NB4 (cell line): Measurements from ENCODE around the gene NRP2.
A peak's percentile ranks its signal among the peaks of the same experiment; 100 is the strongest.

ENCODE experiments used
- DNase-seq: peaks from one replicate; pipeline ENCODE4 v3.0.0; 2010; ENCODE audit warnings: low read depth
- H3K4me3 ChIP-seq: one replicate; pipeline ENCODE4 v1.5.1; 2011; ENCODE audit warnings: mild to moderate bottlenecking, low read depth, low read length, moderate library complexity
- CTCF ChIP-seq: IDR thresholded peaks from one replicate; pipeline ENCODE4 v1.5.1; 2012; ENCODE audit warnings: low read depth, low read length
- MAX ChIP-seq: IDR thresholded peaks from 2 replicates; pipeline ENCODE4 v1.6.1; 2011; ENCODE audit warnings: low read depth, low read length
- MYC ChIP-seq: IDR thresholded peaks from 2 replicates; pipeline ENCODE4 v1.6.1; 2011; ENCODE audit warnings: low read depth, low read length
- POLR2A ChIP-seq: IDR thresholded peaks from 2 replicates; pipeline ENCODE4 v1.6.1; 2011; ENCODE audit warnings: mild to moderate bottlenecking; ENCODE audit not compliant: insufficient read length; ENCODE audit errors: extremely low read depth

Gene NRP2

DNA sequence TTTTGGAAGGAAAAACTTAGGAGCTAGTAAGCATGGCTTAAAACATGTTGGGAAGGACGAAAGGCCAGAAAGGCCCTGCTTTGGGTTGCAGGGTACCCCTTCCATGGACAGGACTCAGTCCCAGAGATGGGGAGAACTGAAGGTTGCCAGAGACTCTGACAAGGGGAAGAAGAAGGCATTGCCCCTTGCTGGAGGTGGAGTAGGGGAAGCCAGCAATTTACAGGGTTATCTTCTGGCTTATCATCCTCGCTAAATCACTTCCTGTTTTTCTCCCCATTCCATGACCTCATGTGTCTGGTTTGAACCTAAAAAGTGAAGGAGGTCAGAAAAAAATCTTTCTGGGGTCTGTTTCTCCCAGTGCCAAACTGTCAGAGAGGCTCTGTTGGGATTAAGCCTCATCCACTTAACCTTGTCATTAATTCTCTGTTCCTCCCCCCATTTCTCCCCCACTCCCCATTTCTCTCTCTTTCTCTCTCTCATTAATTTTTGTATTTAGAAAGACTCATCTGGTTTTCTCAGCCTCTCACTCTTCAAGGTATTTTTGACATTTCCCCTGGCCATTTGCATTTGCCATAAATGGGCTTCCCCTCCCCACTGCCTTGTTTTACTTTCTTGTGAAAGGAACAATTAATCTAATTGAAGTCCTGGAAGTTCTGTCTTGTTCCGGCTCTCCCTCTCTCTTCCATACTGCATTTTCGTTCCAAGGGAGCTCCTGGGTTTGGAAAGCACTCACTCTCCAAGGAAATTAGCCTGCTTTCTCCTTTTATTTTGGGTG, 17.4 kb downstream of the NRP2 start:
- TF ChIP-seq MYC (no peak), CTCF (no peak), MAX (no peak), POLR2A (no peak)
- peak; percentile 54 for DNase-seq
- no peak overlapping the region for H3K4me3 ChIP-seq

DNA sequence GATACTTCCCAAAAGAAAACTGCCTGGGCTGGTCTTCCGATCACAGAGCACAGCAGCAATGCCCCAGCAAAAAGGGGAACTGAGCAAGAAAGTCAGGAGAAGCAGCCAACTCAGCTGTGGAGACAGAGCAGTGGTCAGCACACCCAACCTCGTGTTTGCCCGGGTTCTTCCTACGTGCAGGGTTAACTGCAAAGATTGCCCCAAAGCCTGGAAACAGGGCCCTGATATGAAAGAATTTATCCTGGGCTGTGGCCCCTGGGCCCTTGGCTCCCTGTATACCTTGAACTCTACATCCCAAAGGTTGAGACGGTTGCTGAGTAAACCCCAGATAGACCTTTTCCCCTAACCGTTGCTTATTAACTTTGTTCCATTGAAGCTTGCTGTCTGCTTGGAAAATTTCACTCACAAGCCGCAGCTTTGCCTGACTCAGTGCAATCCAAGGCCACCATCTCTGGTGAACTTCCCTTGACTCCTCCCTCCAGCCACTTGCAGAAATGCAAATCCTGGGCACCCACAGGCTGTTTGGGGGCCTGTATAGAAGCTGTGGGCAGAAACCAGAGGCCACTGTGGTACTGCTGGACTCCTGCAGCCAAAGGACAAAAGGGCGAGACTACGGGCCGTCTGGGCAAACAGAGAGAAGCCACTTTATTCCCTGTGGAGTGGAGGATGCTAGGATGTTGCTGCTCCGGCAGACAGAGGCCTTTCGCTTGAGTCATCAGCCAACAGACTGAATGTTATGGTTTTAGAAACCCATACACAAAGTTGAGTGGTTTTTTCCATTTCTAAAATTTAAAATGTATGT, 18.2 kb downstream of the NRP2 start:
- no peak overlapping the region for H3K4me3 ChIP-seq

DNA sequence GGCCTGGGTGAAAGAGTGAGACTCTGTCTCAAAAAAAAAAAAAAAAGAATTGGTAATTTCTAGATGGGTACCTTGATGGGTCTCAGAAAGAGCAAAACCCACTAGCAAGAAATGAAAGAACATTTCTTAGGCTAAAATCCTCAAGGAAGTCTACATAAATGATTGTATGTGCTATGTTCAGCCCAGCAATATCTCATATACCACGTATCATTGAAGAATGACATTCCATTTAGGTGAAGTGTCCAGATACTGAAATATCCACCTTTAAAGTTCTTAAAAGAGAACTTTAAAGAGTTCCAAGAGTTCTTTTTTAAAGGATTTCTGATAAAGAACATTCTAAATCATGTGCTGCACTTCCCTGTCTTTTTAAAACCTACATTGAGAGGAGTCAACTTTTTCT, 19.2 kb downstream of the NRP2 start:
- no peak overlapping the region for H3K4me3 ChIP-seq
- no peak for DNase-seq
- TF ChIP-seq MYC (no peak), CTCF (no peak), POLR2A (no peak), MAX (no peak)

More for the DNA sequence above, 18.2 kb downstream of the NRP2 start:
- peak; percentile 58 for DNase-seq
- TF ChIP-seq MYC (0 out of 2 replicates have a peak, but pooled peaks have one; percentile 14), POLR2A (no peak), MAX (0 out of 2 replicates have a peak, but pooled peaks have one; percentile 18)

DNA sequence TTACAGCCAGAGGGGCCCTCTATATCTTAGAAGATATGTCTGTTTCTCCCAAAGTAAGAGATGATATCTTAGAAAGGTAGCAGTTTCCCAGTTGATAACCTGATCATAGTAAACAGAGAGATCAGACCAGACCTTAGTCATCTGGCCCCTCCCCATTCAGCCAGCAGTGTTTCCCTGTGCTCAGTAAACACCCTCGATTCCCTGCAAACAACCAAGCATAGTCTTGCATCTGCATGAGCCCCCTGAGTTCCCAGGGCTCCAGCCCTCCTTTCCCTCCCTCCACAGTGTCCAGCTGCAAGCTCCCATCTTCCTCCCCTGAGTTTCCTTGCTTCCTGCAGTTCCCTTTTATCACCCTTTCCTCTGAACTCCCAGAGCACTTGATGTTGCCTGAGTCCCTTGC, 20.3 kb downstream of the NRP2 start:
- no peak for TF ChIP-seq MAX
- TF ChIP-seq MYC, result no peak
- TF ChIP-seq CTCF, result no peak
- TF ChIP-seq POLR2A, result no peak
- no peak overlapping the region for H3K4me3 ChIP-seq
- DNase-seq, result no peak

- no peak for DNase-seq
- no peak for TF ChIP-seq CTCF
- TF ChIP-seq MAX, result no peak
- no peak for TF ChIP-seq MYC
- no peak for TF ChIP-seq POLR2A
- no peak overlapping the region for H3K4me3 ChIP-seq
Observed at GRCh38 chr2:205703471-205704126, 21.3 kb downstream of the NRP2 start.
